Measurements from ENCODE around the gene SKIDA1. TPM values are rescaled to one million over a fixed set of nuclear protein-coding genes. Genes with fewer than 3 reads are reported as not detected.

SKIDA1 gene
- total and polyA plus RNA-seq, 2 of the 4 experiments (the other 2 are of a cell fraction) = 0.36 to 0.72 TPM

- TF ChIP-seq ELK1 (IDR thresholded peaks at IDR 0.05; ENCODE audit: borderline replicate concordance, low read depth, low read length) (no peak), MXI1 (IDR thresholded peaks at IDR 0.05; ENCODE audit: borderline replicate concordance, low read depth, low read length) (no peak), MAZ (IDR thresholded peaks at IDR 0.05; ENCODE audit: borderline replicate concordance, low read depth, low read length) (no peak)
Observed at GRCh38 chr10:21515361-21516241, 9.9 kb downstream of the SKIDA1 start (continued).
